ENCODE results near the gene GMCL1.

- TF ChIP-seq ESRRA (CRISPR knock-in tag; IDR thresholded peaks at IDR 0.05; ENCODE audit: low read depth): no peak
- no peak for TF ChIP-seq MXD1 (CRISPR knock-in tag; IDR thresholded peaks at IDR 0.05)
- TF ChIP-seq ZNF121 (CRISPR knock-in tag; IDR thresholded peaks at IDR 0.05): no peak
- TF ChIP-seq POLR2A (IDR thresholded peaks at IDR 0.05; ENCODE audit: insufficient read depth in 1 of 2, low read depth in 2 of 2, low read length in 2 of 2): no peak
- TF ChIP-seq CEBPB (IDR thresholded peaks at IDR 0.05; ENCODE audit: borderline replicate concordance, low read depth, low read length): no peak
- TF ChIP-seq ZNF691 (CRISPR knock-in tag; IDR thresholded peaks at IDR 0.05; ENCODE audit: borderline replicate concordance, low read depth): no peak
- no peak for TF ChIP-seq KAT7 (CRISPR knock-in tag; IDR thresholded peaks at IDR 0.05; ENCODE audit: borderline replicate concordance)
- TF ChIP-seq POLR2AphosphoS5 (IDR thresholded peaks at IDR 0.05; ENCODE audit: low read depth, low read length): no peak
- no peak for TF ChIP-seq ATF2 (CRISPR knock-in tag; IDR thresholded peaks at IDR 0.05)
- no peak for TF ChIP-seq CBX5 (CRISPR knock-in tag; IDR thresholded peaks at IDR 0.05; ENCODE audit: borderline replicate concordance)
- no peak for TF ChIP-seq HNF4A (CRISPR knock-in tag; IDR thresholded peaks at IDR 0.05)
- no peak for TF ChIP-seq DMAP1 (CRISPR knock-in tag; IDR thresholded peaks at IDR 0.05)
Measured at GRCh38 chr2:69916106-69916505, 86.6 kb downstream of the GMCL1 start.
